EH (cell line): ENCODE measurements around the gene VPS13D.

Experiments used
- DNase-seq: peaks from one replicate; pipeline ENCODE4 v3.0.0-alpha.2; 2015; ENCODE audit warnings: low read depth

The VPS13D gene

GRCh38 chr1:12229835-12230548 is at the start of gene VPS13D:
Gene VPS13D (plus strand): TSS chr1:12230030. CDS start chr1:12234267, 4,237 bp downstream.
- DNase-seq, result peak; percentile 77

DNA sequence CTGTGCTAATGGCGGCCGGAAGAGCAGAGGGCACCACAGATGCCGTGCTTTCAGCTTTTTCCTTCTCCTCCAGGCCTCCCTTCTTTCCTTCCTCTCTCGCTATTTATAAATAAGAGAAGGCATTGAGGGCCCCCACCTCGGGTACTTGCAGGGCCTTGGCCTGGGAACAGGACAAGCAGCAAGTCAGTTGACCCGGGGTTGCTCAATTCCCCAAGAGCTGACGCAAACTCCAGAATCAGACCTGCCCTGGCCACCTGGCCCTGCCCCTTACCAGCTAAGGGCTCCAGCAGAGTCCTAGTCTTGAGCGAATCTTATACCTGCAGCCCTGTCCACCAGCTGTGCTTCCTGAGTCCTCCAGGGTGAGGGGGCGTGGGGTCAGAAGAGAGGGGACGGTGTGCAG is 49.5 kb upstream of the VPS13D start:
- no peak for DNase-seq

- no peak for DNase-seq
Observed at GRCh38 chr1:12180903-12181302, 48.9 kb upstream of the VPS13D start.

GRCh38 chr1:12181568-12181967 is 48.3 kb upstream of the VPS13D start:
- no peak for DNase-seq

GRCh38 chr1:12182410-12182984 is 47.3 kb upstream of the VPS13D start:
- no peak for DNase-seq

DNA sequence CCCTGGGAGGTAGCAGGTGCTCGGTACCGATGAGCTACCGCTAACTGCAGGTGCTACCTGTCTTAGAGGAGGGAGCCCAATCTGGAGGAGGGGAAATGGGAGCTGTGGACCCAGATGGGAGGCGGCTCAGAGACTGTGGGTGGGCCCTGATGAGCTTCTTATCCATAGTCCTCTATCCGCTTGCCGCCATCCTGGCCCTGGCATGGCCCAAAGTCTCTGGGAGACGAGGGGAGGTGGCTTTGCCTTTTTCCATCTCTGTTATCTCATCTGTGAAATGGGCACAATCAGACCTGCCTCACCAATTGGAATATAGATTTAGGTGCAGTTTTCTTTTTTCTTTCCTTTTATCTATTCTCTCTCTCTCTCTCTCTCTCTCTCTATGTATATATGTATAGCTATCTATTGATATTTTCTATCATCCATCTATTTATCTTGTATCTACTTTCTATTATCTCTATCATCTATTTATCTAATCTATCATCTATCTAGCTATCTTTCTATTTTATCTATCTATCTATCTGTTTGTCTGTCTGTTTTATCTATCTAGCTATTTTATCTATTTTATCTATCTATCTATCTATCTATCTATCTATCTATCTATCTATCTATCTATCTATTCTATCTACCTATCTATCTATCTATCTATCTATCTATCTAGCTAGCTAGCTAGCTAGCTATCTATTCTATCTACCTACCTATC is 46.6 kb upstream of the VPS13D start:
- DNase-seq, result no peak

GRCh38 chr1:12184008-12184681 is 45.7 kb upstream of the VPS13D start:
- DNase-seq, result peak; percentile 79

GRCh38 chr1:12185036-12185917 is 44.6 kb upstream of the VPS13D start:
- no peak for DNase-seq

- DNase-seq, result no peak
Observed at GRCh38 chr1:12185918-12186678, 43.7 kb upstream of the VPS13D start.

GRCh38 chr1:12186679-12186985 is 43.2 kb upstream of the VPS13D start:
- no peak for DNase-seq

DNA sequence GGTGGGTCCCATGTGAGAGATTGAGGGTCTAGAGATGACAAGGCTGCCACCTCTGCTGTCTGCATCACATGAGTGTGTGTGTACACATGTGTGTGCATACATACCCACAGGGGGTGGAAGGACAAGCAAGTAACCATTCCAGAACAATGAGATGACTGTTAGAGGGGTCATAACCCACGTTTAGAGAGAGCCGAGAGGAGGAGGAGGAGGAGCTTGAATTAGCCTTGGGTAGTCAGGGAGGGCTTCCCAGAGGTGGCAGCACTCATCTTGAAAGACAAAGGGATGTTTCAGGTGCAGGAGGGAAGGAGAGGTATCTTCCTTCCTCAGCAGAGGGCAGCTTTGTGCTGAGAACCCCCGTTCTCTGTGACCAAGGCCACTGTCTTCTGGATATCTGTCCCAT is 41.7 kb upstream of the VPS13D start:
- no peak for DNase-seq

DNA sequence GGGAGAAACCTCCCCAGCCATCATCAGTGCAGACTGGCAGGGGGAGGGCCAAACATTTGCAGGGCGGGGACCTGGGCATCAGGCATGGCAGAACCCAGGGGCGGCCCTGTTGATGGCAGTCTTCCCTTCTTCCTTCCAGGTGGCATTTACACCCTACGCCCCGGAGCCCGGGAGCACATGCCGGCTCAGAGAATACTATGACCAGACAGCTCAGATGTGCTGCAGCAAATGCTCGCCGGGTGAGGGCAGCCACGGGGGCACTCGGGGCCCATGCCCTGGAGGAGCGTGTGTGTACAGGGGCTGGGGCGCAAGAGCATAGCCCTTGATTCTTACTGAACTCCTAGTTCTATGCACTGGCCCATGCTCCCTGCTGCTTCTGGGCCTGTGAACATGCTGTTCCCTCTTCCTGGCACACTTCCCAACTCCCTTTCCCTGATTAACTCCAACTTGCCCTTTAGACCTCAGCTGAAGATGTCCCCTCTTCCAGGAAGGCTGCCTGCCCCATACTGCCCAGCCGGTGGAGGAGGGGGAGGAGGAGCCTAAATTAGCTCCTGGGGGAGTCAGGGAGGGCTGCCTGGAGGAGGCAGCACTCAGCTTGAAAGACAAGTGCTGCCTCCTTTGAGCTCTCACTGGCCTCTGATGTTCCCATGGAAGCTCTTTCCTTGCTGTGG is 41.0 kb upstream of the VPS13D start:
- DNase-seq, result no peak

GRCh38 chr1:12189328-12189682 is 40.5 kb upstream of the VPS13D start:
- DNase-seq, result no peak

DNA sequence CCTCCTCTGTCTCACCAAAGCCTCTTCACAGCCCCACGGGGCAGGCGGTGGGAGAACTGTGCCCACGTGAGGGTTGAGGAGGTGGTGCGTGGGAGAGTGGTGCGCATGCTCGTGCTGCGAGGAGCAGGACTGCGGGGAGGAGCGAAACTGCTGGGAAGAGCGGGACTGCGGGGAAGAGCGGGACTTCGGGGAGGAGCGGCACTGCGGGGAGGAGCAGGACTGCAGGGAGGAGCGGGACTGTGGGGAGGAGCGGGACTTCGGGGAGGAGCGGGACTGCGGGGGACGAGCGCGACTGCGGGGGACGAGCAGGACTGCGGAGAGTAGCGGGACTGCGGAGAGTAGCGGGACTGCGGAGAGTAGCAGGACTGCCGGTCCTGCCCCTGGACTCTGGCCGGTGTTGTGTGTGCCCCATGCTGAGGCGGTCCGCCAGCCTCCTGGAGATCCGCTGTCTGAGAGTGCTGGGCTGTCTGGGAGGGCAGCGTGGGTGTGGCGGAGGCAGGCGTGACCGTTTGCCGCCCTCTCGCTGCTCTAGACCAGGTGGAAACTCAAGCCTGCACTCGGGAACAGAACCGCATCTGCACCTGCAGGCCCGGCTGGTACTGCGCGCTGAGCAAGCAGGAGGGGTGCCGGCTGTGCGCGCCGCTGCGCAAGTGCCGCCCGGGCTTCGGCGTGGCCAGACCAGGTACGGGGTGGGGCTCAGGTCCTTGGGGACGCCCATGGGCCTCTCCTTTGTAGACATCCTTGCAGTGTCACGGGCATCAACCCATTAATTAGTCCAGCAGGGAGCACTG is 38.4 kb upstream of the VPS13D start:
- no peak for DNase-seq

- DNase-seq, result no peak
Observed at GRCh38 chr1:12194666-12195216, 35.1 kb upstream of the VPS13D start.

GRCh38 chr1:12195416-12195815 is 34.4 kb upstream of the VPS13D start:
- no peak for DNase-seq

DNA sequence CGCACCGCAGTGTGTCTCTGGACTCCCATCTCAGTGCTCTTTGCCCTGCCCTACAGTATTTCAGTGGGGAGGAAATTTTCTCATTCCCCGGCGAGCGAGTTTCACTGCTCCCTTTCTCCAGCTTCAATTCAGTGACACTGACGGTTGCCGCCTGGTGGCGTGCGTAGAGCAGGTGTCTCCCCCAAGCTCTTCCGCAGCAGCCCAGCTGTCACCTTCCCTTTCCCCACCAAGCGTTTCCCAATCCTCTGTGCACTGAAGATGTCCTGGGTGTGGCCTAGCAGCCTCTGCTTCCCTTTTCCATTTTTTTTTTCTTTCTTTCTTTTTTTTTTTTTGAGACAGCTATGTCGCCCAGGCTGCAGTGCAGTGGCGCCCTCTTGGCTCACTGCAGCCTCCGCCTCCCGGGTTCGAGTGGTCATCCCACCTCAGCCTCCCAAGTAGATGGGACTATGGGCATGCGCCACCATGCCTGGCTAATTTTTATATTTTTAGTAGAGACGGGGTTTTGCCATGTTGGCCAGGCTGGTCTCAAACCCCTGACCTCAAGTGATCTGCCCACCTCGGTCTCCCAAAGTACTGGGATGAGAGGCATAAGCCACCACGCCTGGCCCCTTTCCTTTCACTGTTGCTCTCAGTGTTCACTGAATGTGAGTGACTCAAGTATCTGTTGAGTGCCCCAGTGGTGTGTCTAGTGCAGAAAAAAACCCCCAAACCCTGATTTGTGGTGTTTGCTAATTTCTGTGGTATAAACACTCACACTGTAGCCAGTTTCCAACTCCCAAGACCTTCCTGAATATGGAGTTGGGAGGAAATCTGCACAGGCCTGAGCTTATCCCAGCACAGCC is 33.0 kb upstream of the VPS13D start:
- DNase-seq, result no peak

GRCh38 chr1:12197483-12197880 is 32.3 kb upstream of the VPS13D start:
- no peak for DNase-seq

DNA sequence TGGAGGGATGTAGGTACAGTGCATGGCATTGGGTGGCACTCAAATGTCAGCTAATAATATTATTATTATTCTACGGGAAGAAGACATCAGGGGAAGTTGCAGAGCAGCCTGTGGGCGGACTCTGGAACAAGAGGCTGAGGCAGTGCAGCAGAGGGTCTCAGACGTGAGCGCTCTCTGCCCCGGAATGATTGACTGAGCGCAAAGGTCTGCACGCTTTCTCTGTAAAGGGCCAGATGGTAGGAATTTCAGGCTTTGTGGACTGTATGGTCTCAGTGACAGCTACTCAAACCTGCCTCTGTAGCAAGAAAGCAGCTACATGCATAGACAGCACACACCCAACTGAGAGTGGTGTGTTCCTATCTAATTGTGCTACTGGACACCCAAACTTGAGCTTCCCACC is 29.6 kb upstream of the VPS13D start:
- DNase-seq, result no peak
